IMR-90 (cell line): Measurements from ENCODE around the gene SLC25A51. TPM values are rescaled to one million over a fixed set of nuclear protein-coding genes. Genes with fewer than 3 reads are reported as not detected.

ENCODE experiments used
- ATAC-seq: fragments of 200-7000 bp; cut with Tn5 transposase; 2 replicates; pipeline ENCODE4 v1.9.1; 2020; ENCODE audit warnings: low read depth, mild to moderate bottlenecking, moderate library complexity
- BruUV-seq: library from RNA; stranded (reverse); fragments of 400-500 nt; replicated peaks from 2 replicates; lab custom pipeline; 2021; lab: Mats Ljungman, UMichigan
- CTCF ChIA-PET: fragments of 300-600 bp; formaldehyde crosslinking; extraction: SDS; loops from one replicate; lab custom pipeline; 2021; ENCODE audit warnings: antibody characterized with exemption; lab: Yijun Ruan, JAX
- POLR2A ChIA-PET: fragments of 300-600 bp; sonication (Branson Sonifier 250); formaldehyde crosslinking; loops from one replicate; lab custom pipeline; 2022; ENCODE audit warnings: antibody characterized with exemption; ENCODE audit not compliant: unreplicated experiment; lab: Charles Lee
- DNase-seq: peaks from one replicate; pipeline ENCODE4 v3.0.0; 2013
- H2AFZ ChIP-seq: replicated peaks from 2 replicates; pipeline ENCODE3; 2013; ENCODE audit warnings: low read length, mild to moderate bottlenecking; ENCODE audit not compliant: poor library complexity
- H2AK5ac ChIP-seq: 2 replicates; pipeline ENCODE4 v1.6.1; 2013; ENCODE audit warnings: low read depth, low read length, inconsistent platforms
- H2AK9ac ChIP-seq: replicated peaks from 2 replicates; pipeline ENCODE3; 2013; ENCODE audit warnings: mild to moderate bottlenecking, low read depth, low read length, moderate library complexity; ENCODE audit not compliant: poor library complexity
- H2BK120ac ChIP-seq: 2 replicates; pipeline ENCODE4 v1.6.1; 2013; ENCODE audit warnings: low read depth, low read length, inconsistent platforms
- H2BK15ac ChIP-seq: 3 replicates; pipeline ENCODE4 v1.6.1; 2013; ENCODE audit warnings: low read depth, low read length, inconsistent platforms
- H2BK20ac ChIP-seq: 2 replicates; pipeline ENCODE4 v1.6.1; 2013; ENCODE audit warnings: low read depth, mild to moderate bottlenecking, inconsistent platforms, low read length, moderate library complexity
- H2BK5ac ChIP-seq: 2 replicates; pipeline ENCODE4 v1.6.1; 2013; ENCODE audit warnings: mild to moderate bottlenecking, low read depth, low read length, inconsistent platforms; ENCODE audit not compliant: poor library complexity, severe bottlenecking
- H3K14ac ChIP-seq: replicated peaks from 2 replicates; pipeline ENCODE4 v1.6.1; 2013; ENCODE audit warnings: low read depth, low read length, inconsistent platforms
- H3K18ac ChIP-seq: 2 replicates; pipeline ENCODE4 v1.6.1; 2013; ENCODE audit warnings: low read depth, low read length, control low read depth
- H3K23ac ChIP-seq: 2 replicates; pipeline ENCODE4 v1.6.1; 2013; ENCODE audit warnings: low read depth, low read length, inconsistent platforms
- H3K27ac ChIP-seq: 2 replicates; pipeline ENCODE4 v1.5.1; 2013; ENCODE audit warnings: mild to moderate bottlenecking, control low read depth, low read length; ENCODE audit not compliant: insufficient read depth
- H3K27me3 ChIP-seq: 2 replicates; pipeline ENCODE4 v1.6.1; 2013; ENCODE audit warnings: low read length; ENCODE audit not compliant: control insufficient read depth, insufficient read depth
- H3K36me3 ChIP-seq: 2 replicates; pipeline ENCODE4 v1.6.1; 2013; ENCODE audit warnings: low read length, mixed read lengths; ENCODE audit not compliant: control insufficient read depth, insufficient read depth
- H3K4ac ChIP-seq: 2 replicates; pipeline ENCODE4 v1.6.1; 2013; ENCODE audit warnings: low read depth, low read length, inconsistent platforms
- H3K4me1 ChIP-seq: 2 replicates; pipeline ENCODE4 v1.6.1; 2013; ENCODE audit warnings: low read length, mixed read lengths; ENCODE audit not compliant: control insufficient read depth, insufficient read depth
- H3K4me2 ChIP-seq: 2 replicates; pipeline ENCODE4 v1.6.1; 2013; ENCODE audit warnings: low read depth, mild to moderate bottlenecking, control low read depth, low read length, moderate library complexity
- H3K4me3 ChIP-seq: 2 replicates; pipeline ENCODE4 v1.5.1; 2013; ENCODE audit warnings: low read depth, mild to moderate bottlenecking, control low read depth, low read length, moderate library complexity; ENCODE audit not compliant: insufficient read depth
- H3K56ac ChIP-seq: 2 replicates; pipeline ENCODE4 v1.6.1; 2013; ENCODE audit warnings: low read length, inconsistent platforms; ENCODE audit not compliant: insufficient read depth; ENCODE audit errors: extremely low read depth
- H3K79me1 ChIP-seq, 2 experiments: 2 replicates each; pipeline ENCODE4 v1.6.1; 2013; ENCODE audit warnings: low read length in 2 of 2, inconsistent platforms in 1 of 2, low read depth in 1 of 2
- H3K9ac ChIP-seq: 2 replicates; pipeline ENCODE4 v1.6.1; 2013; ENCODE audit warnings: low read depth, low read length, control low read depth
- H3K9me1 ChIP-seq: 2 replicates; pipeline ENCODE4 v1.6.1; 2013; ENCODE audit warnings: low read length, inconsistent platforms; ENCODE audit not compliant: insufficient read depth
- H3K9me3 ChIP-seq: 2 replicates; pipeline ENCODE4 v1.6.1; 2013; ENCODE audit warnings: low read length; ENCODE audit not compliant: control insufficient read depth, insufficient read depth
- H4K20me1 ChIP-seq: 2 replicates; pipeline ENCODE4 v1.6.1; 2013; ENCODE audit warnings: low read length, inconsistent platforms; ENCODE audit not compliant: insufficient read depth
- H4K5ac ChIP-seq: 2 replicates; pipeline ENCODE4 v1.6.1; 2013; ENCODE audit warnings: mild to moderate bottlenecking, low read depth, low read length, control low read depth
- H4K8ac ChIP-seq, 2 experiments: 2 replicates each; pipeline ENCODE4 v1.6.1; 2013; ENCODE audit warnings: low read depth in 2 of 2, low read length in 2 of 2, control low read depth in 1 of 2, inconsistent platforms in 1 of 2
- H4K91ac ChIP-seq: 2 replicates; pipeline ENCODE4 v1.6.1; 2013; ENCODE audit warnings: low read depth, low read length, inconsistent platforms; ENCODE audit not compliant: insufficient read depth
- ELK1 ChIP-seq: fragments of 150-350 bp; IDR thresholded peaks from 2 replicates; pipeline ENCODE4 v1.6.1; 2016; ENCODE audit warnings: low read depth, mild to moderate bottlenecking, low read length, moderate library complexity, borderline replicate concordance
- MAFK ChIP-seq: IDR thresholded peaks from 2 replicates; pipeline ENCODE4 v1.6.1; 2012; ENCODE audit warnings: low read depth, low read length, improper control_type of control experiment
- NFE2L2 ChIP-seq: fragments of 150-350 bp; IDR thresholded peaks from 2 replicates; pipeline ENCODE4 v1.6.1; 2016; ENCODE audit warnings: low read depth, mild to moderate bottlenecking, low read length
- POLR2A ChIP-seq: IDR thresholded peaks from 2 replicates; pipeline ENCODE4 v1.6.1; 2012; ENCODE audit warnings: mild to moderate bottlenecking, low read depth, low read length
- WGBS, 2 experiments: methylation state at CpG; one replicate each; pipeline versions ENCODE4 v1.1.5 to v1.1.7; 2013; ENCODE audit warnings: missing lambda C conversion rate in 2 of 2; ENCODE audit not compliant: insufficient read length in 1 of 2; ENCODE audit errors: extremely low coverage in 2 of 2; 5-methylcytosine and 5-hydroxymethylcytosine counted together
- dilution Hi-C: fragments of 300-500 bp; cut with HindIII; formaldehyde crosslinking; loops from one replicate; pipeline ENCODE4 v1.14.3; 2018; ENCODE audit warnings: low sequenced_read_pairs; ENCODE audit not compliant: unreplicated experiment
- in situ Hi-C: fragments of 300-500 bp; cut with MboI; formaldehyde crosslinking; loops from 3 replicates; pipeline ENCODE4 v1.14.3; 2019; ENCODE audit warnings: low sequenced_read_pairs, inconsistent platforms, mixed read lengths
- intact Hi-C: fragments of 100-400 bp; cut with micrococcal nuclease; formaldehyde crosslinking; loops from 2 replicates; pipeline ENCODE4 v1.10.0; 2022
- polyA plus RNA-seq, 3 experiments: library from polyadenylated mRNA; depleted of rRNA; stranded (reverse); fragments of >200 nt; gene quantifications; 2 replicates each; pipeline ENCODE4 v1.2.3, GENCODE V29; 2012; ENCODE audit warnings: low replicate concordance in 1 of 3
- total RNA-seq: library from RNA; depleted of rRNA; stranded (reverse); fragments of >200 nt; gene quantifications from 2 replicates; pipeline ENCODE4 v1.2.3, GENCODE V29; 2012

SLC25A51 gene
- total and polyA plus RNA-seq, 2 of the 4 experiments (the other 2 are of a cell fraction): 14.1 to 81.6 TPM

- TF ChIP-seq ELK1 (no peak), MAFK (no peak)
Observed at GRCh38 chr9:37938121-37938891, 34.4 kb upstream of the SLC25A51 start (continued).

GRCh38 chr9:37937366-37937765, 33.4 kb upstream of the SLC25A51 start:
- ATAC-seq (no peak), DNase-seq (no peak)
- peak overlapping the region; percentile 92 for H3K27ac ChIP-seq
- no peak overlapping the region for H3K4me2 ChIP-seq
- no peaks in the 10 kb centered on the region for H4K20me1 ChIP-seq
- H3K27me3 ChIP-seq: no peaks in the 10 kb centered on the region
- TF ChIP-seq POLR2A (0 out of 2 replicates have a peak, but pooled peaks have one; percentile 15), NFE2L2 (no peak)
- BruUV-seq: no TSS peak
- H2BK5ac ChIP-seq: peak overlapping the region; percentile 85
- H3K56ac ChIP-seq: peak overlapping the region; percentile 91
- H3K4me1 ChIP-seq: peaks cover 32% of the 10 kb centered on the region
- peak overlapping the region; percentile 96 for H2AK9ac ChIP-seq
- peak overlapping the region; percentile 98 for H2BK120ac ChIP-seq
- ChIA-PET CTCF (interaction anchor here (0.7 to 1.3 kb wide), 3 partner anchors 12 to 134 kb away, joined by 3 to 7 read pairs (median 4); no protein-coding TSS in a partner anchor), POLR2A (no interaction called here)
- peak overlapping the region; percentile 77; the same call in 2 of the 3 replicates for H2BK15ac ChIP-seq
- WGBS, 2 experiments: no CpG with 5 or more reads among the region's 9 CpGs
- intact Hi-C loops (no loop called here), dilution Hi-C loops (loop anchor here (25.0 kb wide), 1 partner anchor 125 kb away; the partner anchor contains the start of gene SHB), in situ Hi-C loops (no loop called here)
- peaks cover 35% of the 10 kb centered on the region for H3K9me1 ChIP-seq
- peak overlapping the region; percentile 47; the same call in 1 of the 2 replicates for H4K5ac ChIP-seq
- peaks cover 52 to 92% of the 10 kb centered on the region in 2 experiments for H3K79me1 ChIP-seq
- peak overlapping the region; percentile 88 for H4K91ac ChIP-seq
- H3K4me3 ChIP-seq: no peak overlapping the region
- peak overlapping the region; percentile 86 for H2BK20ac ChIP-seq
- H3K4ac ChIP-seq: peak overlapping the region; percentile 82
- peak overlapping the region; percentile 34; the same call in 1 of the 2 replicates for H3K9ac ChIP-seq
- peak overlapping the region; percentile 96 for H2AK5ac ChIP-seq
- peak overlapping the region; percentile 47 for H2AFZ ChIP-seq
- H3K18ac ChIP-seq: peak overlapping the region; percentile 2; the same call in 1 of the 2 replicates
- H3K36me3 ChIP-seq: peaks cover 25% of the 10 kb centered on the region
- peak overlapping the region; percentile 66 for H3K14ac ChIP-seq
- H3K9me3 ChIP-seq: no peaks in the 10 kb centered on the region
- H4K8ac ChIP-seq: peak overlapping the region; percentile 33 to 99
- H3K23ac ChIP-seq: peak overlapping the region; percentile 64; the same call in 1 of the 2 replicates
